Dedifferentiated amniotic fluid mesenchymal stem cell (primary cell): Measurements from ENCODE around the gene ZFAND3.
"Not testable (repeated sequence)": the region's sequence is repeated elsewhere in the genome, so short reads cannot be mapped to it uniquely, and the experiment has no call there.

ENCODE experiments used
- DNase-seq: peaks from one replicate; pipeline ENCODE4 v3.0.0-alpha.2; 2016; ENCODE audit errors: extremely low spot score

Gene ZFAND3

GRCh38 chr6:38049861-38050397, 230.4 kb downstream of the ZFAND3 start:
- DNase-seq, result not testable (repeated sequence)

- no peak for DNase-seq
Measured at GRCh38 chr6:38051819-38052434, 232.4 kb downstream of the ZFAND3 start.

GRCh38 chr6:38054527-38055202, 235.1 kb downstream of the ZFAND3 start:
- DNase-seq, result no peak

GRCh38 chr6:38055203-38055589, 235.7 kb downstream of the ZFAND3 start:
- no peak for DNase-seq

GRCh38 chr6:38056361-38056760, 236.8 kb downstream of the ZFAND3 start:
- no peak for DNase-seq

GRCh38 chr6:38057994-38058393, 238.5 kb downstream of the ZFAND3 start:
- peak; percentile 48 for DNase-seq

GRCh38 chr6:38062066-38062465, 242.5 kb downstream of the ZFAND3 start:
- no peak for DNase-seq

- no peak for DNase-seq
Measured at GRCh38 chr6:38063973-38064372, 244.4 kb downstream of the ZFAND3 start.

- no peak for DNase-seq
Measured at GRCh38 chr6:38064431-38064830, 244.9 kb downstream of the ZFAND3 start.

GRCh38 chr6:38065734-38066305, 246.3 kb downstream of the ZFAND3 start:
- DNase-seq, result no peak

GRCh38 chr6:38067263-38067980, 247.9 kb downstream of the ZFAND3 start:
- no peak for DNase-seq

GRCh38 chr6:38068854-38069590, 249.5 kb downstream of the ZFAND3 start:
- no peak for DNase-seq

GRCh38 chr6:38077488-38078030, 258.0 kb downstream of the ZFAND3 start:
- DNase-seq, result no peak

- no peak for DNase-seq
Measured at GRCh38 chr6:38078671-38079070, 259.1 kb downstream of the ZFAND3 start.

GRCh38 chr6:38079107-38079506, 259.6 kb downstream of the ZFAND3 start:
- no peak for DNase-seq

GRCh38 chr6:38079537-38079936, 260.0 kb downstream of the ZFAND3 start:
- DNase-seq, result no peak

- DNase-seq, result peak; percentile 39
Measured at GRCh38 chr6:38080360-38080759, 260.8 kb downstream of the ZFAND3 start.

- DNase-seq, result peak; percentile 31
Measured at GRCh38 chr6:38080889-38081288, 261.4 kb downstream of the ZFAND3 start.

- no peak for DNase-seq
Measured at GRCh38 chr6:38085031-38085430, 265.5 kb downstream of the ZFAND3 start.

- no peak for DNase-seq
Measured at GRCh38 chr6:38086346-38086745, 266.8 kb downstream of the ZFAND3 start.

- no peak for DNase-seq
Measured at GRCh38 chr6:38088010-38088409, 268.5 kb downstream of the ZFAND3 start.
